ENCODE results near the gene SORCS3.

- TF ChIP-seq YY1 (IDR thresholded peaks at IDR 0.05) (no peak), TAF1 (conservative IDR thresholded peaks at IDR 0.05) (no peak), EGR1 (IDR thresholded peaks at IDR 0.05; ENCODE audit: low read depth in 2 of 2) (no peak), GABPA (IDR thresholded peaks at IDR 0.05 in 1 of 2, conservative IDR thresholded peaks at IDR 0.05 in 1 of 2) (no peak), RAD21 (IDR thresholded peaks at IDR 0.05) (no peak), JUND (IDR thresholded peaks at IDR 0.05) (no peak), ATF3 (IDR thresholded peaks at IDR 0.05) (no peak), NR2F2 (IDR thresholded peaks at IDR 0.05) (no peak), SP1 (IDR thresholded peaks at IDR 0.05) (no peak)
- TF ChIP-seq, protein P1, sequence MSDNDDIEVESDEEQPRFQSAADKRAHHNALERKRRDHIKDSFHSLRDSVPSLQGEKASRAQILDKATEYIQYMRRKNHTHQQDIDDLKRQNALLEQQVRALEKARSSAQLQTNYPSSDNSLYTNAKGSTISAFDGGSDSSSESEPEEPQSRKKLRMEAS (IDR thresholded peaks at IDR 0.05): no peak
- TF ChIP-seq, protein P2, sequence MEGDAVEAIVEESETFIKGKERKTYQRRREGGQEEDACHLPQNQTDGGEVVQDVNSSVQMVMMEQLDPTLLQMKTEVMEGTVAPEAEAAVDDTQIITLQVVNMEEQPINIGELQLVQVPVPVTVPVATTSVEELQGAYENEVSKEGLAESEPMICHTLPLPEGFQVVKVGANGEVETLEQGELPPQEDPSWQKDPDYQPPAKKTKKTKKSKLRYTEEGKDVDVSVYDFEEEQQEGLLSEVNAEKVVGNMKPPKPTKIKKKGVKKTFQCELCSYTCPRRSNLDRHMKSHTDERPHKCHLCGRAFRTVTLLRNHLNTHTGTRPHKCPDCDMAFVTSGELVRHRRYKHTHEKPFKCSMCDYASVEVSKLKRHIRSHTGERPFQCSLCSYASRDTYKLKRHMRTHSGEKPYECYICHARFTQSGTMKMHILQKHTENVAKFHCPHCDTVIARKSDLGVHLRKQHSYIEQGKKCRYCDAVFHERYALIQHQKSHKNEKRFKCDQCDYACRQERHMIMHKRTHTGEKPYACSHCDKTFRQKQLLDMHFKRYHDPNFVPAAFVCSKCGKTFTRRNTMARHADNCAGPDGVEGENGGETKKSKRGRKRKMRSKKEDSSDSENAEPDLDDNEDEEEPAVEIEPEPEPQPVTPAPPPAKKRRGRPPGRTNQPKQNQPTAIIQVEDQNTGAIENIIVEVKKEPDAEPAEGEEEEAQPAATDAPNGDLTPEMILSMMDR (IDR thresholded peaks at IDR 0.05; ENCODE audit: low read depth, low read length, missing input control): no peak
- TF ChIP-seq, protein P3, sequence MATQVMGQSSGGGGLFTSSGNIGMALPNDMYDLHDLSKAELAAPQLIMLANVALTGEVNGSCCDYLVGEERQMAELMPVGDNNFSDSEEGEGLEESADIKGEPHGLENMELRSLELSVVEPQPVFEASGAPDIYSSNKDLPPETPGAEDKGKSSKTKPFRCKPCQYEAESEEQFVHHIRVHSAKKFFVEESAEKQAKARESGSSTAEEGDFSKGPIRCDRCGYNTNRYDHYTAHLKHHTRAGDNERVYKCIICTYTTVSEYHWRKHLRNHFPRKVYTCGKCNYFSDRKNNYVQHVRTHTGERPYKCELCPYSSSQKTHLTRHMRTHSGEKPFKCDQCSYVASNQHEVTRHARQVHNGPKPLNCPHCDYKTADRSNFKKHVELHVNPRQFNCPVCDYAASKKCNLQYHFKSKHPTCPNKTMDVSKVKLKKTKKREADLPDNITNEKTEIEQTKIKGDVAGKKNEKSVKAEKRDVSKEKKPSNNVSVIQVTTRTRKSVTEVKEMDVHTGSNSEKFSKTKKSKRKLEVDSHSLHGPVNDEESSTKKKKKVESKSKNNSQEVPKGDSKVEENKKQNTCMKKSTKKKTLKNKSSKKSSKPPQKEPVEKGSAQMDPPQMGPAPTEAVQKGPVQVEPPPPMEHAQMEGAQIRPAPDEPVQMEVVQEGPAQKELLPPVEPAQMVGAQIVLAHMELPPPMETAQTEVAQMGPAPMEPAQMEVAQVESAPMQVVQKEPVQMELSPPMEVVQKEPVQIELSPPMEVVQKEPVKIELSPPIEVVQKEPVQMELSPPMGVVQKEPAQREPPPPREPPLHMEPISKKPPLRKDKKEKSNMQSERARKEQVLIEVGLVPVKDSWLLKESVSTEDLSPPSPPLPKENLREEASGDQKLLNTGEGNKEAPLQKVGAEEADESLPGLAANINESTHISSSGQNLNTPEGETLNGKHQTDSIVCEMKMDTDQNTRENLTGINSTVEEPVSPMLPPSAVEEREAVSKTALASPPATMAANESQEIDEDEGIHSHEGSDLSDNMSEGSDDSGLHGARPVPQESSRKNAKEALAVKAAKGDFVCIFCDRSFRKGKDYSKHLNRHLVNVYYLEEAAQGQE (IDR thresholded peaks at IDR 0.05): no peak
- TF ChIP-seq, protein P4, sequence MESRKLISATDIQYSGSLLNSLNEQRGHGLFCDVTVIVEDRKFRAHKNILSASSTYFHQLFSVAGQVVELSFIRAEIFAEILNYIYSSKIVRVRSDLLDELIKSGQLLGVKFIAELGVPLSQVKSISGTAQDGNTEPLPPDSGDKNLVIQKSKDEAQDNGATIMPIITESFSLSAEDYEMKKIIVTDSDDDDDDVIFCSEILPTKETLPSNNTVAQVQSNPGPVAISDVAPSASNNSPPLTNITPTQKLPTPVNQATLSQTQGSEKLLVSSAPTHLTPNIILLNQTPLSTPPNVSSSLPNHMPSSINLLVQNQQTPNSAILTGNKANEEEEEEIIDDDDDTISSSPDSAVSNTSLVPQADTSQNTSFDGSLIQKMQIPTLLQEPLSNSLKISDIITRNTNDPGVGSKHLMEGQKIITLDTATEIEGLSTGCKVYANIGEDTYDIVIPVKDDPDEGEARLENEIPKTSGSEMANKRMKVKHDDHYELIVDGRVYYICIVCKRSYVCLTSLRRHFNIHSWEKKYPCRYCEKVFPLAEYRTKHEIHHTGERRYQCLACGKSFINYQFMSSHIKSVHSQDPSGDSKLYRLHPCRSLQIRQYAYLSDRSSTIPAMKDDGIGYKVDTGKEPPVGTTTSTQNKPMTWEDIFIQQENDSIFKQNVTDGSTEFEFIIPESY (IDR thresholded peaks at IDR 0.05): no peak
These were observed 472.6 kb downstream of the SORCS3 start for GRCh38 chr10:105113666-105114065.
